ENCODE results near the gene FAM118A.

DNA sequence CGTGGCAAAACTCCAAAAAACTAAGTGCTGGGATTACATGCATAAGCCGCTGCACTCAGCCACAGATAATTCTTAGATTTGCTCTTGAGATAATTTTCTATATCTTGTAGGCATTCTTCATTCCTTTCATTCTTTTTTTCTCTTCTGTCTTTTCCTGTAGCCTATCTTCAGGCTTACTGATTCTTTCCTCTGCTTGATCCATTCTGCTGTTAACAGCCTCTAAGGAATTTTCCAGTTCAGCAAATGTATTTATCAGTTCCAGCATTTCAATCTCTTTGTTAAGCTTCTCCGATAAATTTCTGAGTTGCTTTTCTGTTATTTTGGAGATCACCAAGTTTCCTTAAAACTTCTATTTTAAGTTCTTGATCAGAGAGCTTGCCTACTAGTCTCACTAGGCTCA lies 57.0 kb downstream of the FAM118A start:
- TF ChIP-seq GATA3 (IDR thresholded peaks at IDR 0.05; ENCODE audit: low read depth, low read length) (no peak), GATA2 (IDR thresholded peaks at IDR 0.05; ENCODE audit: low read depth, low read length) (no peak)

All from SH-SY5Y (cell line).